HG02884 (cell line): ENCODE data around the gene MED9.
"Not testable (repeated sequence)": the region's sequence is repeated elsewhere in the genome, so short reads cannot be mapped to it uniquely, and the experiment has no call there.

Source experiments
- ATAC-seq: cut with Tn5 transposase; IDR thresholded peaks from one replicate; pipeline ENCODE4 v1.9.1; 2021; ENCODE audit warnings: mild to moderate bottlenecking, moderate library complexity; ENCODE audit not compliant: unreplicated experiment

The MED9 gene, protein sequence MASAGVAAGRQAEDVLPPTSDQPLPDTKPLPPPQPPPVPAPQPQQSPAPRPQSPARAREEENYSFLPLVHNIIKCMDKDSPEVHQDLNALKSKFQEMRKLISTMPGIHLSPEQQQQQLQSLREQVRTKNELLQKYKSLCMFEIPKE

DNA sequence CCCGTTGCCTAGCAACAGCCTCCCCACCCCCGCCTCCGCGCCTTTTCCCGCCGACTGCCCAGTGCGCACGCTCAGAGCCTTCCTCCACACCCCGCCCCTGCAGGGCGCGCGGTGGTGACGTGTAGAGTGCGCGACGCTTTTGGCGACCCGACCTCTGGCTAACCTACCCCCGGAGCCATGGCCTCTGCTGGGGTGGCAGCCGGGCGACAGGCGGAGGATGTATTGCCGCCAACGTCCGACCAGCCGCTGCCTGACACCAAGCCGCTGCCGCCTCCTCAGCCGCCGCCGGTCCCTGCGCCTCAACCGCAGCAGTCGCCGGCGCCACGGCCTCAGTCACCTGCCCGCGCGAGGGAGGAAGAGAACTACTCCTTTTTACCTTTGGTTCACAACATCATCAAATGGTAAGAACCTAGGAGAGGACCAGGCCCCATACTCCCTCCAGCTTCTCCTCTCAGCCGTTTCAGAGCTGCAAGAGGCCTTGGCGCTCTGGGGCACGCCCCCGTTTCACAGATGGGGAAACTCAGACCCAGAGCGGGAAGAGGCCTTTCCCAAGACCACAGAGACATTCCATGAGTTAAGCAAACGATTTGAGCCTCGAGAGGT lies at the start of gene MED9:
TSS of gene MED9 (plus strand) at position 136 of the 603 bp plus-strand sequence. CDS start at position 178, 42 bp downstream.
- peak; percentile 68 for ATAC-seq

DNA sequence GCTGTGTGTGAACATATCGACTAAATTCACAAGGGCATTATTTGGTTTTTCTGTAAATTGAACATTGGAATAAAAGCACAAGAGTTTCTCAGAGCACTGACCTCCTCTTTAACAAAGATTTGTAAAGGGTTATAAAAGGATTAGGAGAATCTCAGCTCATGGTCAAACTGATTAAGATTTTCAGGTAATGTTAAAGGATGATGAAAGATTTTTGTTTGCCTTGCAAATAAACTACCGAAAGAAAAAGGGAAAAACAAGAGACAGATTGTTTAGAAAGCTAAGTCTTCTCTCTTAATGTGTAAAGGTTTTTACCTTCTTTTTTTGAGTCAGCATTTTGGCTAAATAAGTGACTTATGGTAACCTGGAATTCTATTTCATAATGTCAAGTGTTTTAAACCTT lies 47.6 kb upstream of the MED9 start:
- ATAC-seq, result no peak

DNA sequence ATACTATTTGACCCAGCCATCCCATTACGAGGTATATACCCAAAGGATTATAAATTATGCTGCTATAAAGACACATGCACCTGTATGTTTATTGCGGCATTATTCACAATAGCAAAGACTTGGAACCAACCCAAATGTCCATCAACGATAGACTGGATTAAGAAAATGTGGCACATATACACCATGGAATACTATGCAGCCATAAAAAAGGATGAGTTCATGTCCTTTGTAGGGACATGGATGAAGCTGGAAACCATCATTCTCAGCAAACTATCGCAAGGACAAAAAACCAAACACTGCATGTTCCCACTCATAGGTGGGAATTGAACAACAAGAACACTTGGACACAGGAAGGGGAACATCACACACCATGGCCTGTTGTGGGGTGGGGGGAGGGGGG lies 45.9 kb upstream of the MED9 start:
- ATAC-seq, result not testable (repeated sequence)

DNA sequence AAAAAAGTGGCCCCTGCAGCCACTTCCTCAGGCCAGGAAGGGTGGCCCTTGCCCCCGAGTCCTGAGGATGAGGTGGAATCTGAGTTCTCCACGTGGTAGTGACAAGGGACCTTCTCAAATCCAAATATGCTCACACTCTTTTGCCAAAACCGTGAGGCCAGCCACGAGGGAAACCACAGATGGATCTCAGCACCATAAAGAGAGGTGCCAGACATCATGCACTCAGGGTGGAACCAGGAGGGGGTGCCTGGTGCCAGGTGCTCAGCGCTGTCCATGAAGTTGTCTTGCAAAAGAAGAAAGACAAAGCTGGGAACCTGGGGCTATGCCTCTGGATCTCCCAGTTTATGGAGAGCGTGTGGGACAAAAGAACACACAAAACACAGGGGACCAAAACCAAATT lies 45.2 kb upstream of the MED9 start:
- no peak for ATAC-seq

DNA sequence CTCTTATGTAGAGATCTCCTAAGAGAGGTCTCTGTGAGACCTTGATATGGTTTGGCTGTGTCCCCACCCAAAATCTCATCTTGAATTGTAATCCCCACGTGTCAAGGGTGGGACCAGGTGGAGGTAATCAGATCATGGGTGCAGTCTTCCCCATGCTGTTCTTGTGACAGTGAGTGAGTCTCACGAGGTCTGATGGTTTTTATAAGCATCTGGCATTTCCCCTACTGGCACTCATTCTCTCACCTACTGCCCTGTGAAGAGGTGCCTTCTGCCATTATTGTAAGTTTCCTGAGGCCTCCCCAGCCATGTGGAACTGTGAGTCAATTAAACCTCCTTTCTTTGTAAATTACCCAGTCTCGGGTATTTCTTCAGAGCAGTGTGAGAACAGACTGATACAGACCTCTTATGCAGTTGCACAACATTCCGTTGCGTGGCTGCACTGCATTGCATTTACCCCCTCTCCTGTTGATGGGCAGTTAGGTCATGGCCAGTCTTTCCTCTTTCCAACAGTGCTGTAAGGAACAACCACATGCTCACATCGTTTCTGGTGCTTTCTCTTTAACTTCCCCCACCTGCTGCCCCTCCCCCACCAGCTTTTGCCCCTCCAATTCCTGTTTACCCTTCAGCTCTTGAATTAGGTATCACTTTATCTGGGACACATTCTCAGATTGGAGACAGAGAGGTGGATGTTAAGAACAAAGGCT lies 43.6 kb upstream of the MED9 start:
- no peak for ATAC-seq

DNA sequence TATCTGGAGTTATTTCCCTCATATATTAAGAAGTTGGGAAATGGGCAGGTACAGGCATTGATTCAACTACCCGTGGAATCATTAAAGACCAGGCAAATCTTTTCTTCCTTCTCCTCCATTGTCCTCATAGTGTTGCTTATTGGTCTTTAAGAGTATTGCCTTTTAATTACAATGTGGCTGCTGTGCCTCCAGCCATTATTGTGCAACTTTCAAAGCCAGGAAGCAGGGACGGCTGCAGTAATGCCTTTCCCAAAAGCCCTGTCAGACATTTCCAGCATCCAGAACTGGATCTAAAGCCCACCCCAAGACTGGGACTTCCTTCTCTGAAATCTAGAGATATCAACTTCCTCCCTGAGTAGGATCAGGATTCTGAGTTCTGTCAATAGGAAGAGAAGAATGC lies 42.3 kb upstream of the MED9 start:
- ATAC-seq, result no peak

DNA sequence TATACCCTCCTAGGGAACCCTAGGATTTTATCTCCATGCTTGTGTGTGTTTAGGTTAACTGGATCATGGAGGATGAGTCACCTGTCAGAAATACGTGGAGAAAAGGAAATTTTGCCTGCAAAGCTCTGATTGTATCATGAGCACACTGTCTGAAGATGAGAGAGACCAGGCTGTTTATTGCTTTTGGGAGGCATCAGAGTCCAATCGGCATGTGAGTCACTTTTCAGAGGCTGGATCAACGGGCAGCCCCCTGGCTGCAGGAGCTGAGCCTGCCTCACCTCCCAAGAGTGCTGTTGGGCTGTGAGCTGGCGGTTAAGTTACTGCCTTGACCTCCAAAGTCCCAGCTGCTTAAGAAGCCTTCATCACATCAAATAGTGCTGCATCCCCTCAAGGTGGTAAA lies 41.5 kb upstream of the MED9 start:
- no peak for ATAC-seq

DNA sequence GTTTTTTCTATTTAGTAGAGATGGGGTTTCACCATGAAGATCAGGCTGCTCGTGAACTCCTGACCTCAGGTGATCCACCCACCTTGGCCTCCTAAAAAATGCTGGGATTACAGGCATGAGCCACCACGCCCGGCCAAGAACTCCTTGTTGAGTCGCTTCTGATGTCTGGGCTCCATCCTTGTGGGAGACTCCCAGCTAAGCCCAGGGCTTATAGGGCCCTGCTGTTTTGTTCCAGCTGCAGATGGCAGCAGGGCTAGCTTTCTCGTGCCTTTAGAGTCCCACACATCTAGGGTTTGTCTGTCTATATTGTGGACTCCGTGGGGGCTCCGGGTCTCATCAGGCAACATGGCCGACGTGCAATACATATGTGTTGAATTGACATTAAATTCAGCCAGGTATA lies 39.3 kb upstream of the MED9 start:
- no peak for ATAC-seq

DNA sequence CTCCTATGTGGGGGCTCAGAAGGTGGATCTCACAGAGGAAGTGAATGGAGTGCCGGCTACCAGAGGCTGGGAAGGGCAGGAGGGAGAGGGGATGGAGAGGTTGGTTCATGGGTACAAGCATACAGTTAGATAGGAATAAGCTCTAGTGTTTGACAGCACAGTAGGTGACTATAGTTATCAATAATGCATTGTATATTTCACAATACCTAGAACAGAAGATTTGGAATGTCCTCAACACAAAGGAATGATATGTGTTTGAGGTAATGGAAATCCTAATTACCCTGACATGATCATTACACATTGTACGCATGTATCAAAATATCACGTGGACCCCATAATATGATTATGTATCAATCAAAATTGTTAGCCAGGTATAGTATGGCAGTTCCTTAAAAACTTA lies 38.9 kb upstream of the MED9 start:
- ATAC-seq, result no peak

DNA sequence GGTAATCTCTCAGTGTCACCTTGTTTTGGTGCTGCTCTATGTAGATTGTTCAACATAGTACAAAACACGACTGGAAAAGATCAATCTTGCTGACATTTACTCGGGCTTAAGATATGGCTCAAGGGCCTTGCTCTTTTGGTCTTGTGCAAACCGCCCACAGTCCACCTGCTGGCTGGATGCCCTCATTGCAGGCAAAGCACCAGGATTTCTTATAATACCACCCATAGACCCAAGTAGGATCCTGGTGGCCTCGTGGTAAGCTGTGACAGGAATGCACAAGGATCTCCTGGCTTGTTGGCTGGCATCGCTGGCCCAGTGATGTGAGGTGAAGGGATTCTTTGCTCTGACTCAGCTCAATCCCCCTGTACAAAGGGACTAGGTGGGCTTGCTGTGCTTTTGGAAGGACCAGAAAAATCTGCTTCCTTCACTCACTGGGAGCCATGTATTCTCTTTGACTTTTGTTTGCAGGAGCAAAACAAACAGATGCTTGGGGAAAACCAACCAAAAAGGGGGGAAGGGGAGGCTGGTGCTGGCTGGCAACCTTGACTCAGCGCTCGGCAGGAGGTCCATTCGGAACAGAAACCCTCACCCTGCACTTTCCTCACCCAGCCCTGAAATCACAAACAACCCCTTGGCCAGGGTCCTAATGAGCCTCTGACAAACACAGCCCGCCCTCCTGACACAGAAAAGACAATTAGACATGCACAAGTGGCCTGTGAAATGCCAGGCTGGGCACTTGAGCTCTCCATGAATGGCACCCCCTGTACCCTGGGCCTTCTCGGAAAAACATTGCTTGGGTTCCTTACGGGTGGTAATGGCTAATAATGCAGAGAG lies 36.6 kb upstream of the MED9 start:
- no peak for ATAC-seq

DNA sequence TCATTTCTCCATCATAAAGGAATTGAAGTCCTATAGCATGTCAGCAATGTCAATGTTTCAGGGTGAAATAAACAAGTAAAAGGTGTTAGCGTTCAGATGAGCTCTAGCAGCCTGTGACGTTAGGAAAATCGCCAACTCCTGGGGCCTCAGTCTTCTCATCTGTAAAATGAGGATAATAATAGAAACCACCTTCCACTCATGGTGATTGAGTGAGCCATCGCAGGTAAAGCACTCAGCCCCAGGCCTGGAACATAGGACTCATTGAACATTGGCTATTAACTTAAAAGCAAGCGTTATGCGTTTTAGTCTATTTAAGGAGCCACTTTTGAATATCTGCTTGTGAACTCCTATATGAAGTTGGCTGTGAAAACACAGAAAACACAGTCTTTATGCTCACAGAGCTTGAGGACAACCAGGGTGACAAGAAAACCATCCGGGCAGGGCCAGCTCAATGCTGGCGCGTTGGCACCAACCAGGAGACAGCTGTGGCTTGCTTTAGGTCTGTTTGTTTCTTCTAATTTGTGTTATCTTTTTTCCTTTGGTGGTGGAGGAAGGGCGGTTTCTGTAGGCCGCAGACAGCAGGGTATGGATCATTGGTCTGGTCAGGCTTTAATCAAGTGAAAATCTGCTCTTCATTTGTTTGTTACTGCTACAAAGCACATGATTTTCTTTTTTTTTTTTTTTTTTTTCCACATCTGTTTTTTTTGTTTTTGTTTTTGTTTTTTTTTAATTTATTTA lies 35.7 kb upstream of the MED9 start:
- no peak for ATAC-seq

DNA sequence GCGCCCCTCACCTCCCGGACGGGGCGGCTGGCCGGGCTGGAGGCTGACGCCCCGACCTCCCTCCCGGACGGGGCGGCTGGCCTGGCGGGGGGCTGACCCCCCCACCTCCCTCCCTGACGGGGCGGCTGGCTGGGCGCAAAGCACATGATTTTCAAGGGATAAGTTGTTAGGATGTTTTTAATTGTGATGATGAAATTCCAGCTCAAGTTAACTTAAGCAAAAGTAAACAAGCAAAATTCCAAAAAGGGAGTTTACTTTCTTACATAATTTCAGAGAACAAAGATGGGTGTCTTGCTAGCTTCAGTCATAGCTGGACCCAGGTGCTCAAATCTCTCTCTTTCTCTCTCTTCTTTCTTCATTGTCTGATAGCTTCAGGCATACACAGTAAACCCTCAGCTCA lies 33.6 kb upstream of the MED9 start:
- ATAC-seq, result no peak

DNA sequence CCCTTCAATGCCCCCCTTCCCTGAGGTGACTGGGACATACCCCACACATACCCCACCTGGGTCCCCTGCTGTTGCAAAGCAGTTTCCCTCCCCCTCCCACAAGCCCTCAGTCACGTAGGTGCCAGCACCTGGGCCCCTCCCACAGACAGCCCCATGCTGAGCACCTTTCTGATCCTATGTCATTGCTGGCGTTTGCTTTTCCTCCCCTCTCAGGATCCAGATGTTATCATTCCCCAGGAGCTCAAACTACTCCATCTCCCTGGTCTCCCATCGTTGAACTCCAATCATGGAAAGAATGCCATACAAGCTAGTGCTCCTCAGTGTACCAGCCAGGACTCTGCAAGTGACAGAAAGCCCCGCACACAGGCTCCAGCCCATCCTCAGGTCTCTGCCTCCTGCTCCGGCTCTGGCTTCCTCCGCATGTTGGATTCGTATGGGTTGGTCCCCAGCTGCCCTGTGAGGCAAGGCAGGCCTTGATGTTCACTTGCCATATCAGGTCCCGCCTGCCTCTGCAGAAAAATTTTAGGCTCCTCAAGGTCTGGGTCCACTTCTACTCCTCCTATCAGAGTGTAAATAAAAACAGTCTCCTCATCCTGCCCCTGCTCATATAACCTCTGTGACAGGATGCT lies 31.4 kb upstream of the MED9 start:
- ATAC-seq, result no peak

DNA sequence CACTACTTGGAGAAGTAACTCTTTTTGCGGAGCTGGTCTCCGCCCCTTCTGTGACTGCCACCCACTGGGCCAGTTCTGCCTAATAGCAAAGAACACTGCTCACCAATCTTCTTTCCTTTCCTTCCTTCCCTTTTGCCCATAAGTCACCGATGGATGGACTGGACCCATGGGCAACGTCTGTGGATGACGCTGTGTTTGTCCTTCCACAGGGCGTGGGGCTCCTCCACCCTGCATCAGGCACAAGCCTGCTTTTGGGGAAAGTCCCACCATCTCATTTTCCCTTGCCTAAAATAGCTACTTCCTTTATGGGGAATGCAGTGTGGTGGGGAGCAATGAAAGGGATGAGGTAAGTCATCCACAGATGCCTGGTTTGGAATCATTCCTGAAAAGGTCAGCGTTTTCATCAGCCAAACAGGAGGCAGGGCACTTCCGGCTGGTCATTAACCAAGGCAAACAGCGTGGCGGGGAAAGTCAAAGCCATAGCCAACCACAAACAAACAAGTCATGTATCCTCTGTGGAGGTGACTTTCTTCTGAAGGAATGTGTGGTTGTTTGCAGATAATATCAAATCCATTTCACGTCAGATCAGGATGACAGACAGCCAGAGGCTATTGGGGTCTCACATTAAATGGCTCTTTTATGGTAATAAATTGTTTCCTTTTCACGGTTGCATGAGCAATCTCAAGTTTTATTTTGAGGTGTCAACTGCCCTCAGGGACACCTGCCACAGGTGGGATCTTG lies 30.7 kb upstream of the MED9 start:
- no peak for ATAC-seq

DNA sequence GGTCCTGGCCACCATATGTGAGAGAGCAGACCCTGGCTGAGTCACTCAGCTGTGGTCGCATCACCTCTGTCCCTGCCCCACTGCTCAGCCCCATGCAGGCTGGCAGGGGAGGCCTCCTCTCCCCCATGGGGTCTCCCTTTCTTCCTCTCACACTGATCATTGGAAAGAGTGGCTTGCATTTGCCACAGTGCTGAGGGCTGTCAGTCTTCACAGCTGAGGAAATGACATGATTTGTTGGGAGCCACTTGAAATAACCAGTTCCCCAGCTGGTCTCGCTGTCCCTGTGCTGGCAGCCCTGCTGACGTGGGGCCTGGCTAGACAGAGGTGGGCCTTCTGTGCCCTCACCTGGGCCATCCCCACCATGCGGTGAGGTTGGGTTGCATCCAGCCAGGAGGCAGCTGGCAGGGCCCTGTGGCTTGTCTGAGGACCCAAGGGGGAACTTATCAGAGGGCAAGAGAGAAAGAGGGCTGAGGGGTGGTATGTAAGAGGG lies 30.1 kb upstream of the MED9 start:
- ATAC-seq, result no peak

DNA sequence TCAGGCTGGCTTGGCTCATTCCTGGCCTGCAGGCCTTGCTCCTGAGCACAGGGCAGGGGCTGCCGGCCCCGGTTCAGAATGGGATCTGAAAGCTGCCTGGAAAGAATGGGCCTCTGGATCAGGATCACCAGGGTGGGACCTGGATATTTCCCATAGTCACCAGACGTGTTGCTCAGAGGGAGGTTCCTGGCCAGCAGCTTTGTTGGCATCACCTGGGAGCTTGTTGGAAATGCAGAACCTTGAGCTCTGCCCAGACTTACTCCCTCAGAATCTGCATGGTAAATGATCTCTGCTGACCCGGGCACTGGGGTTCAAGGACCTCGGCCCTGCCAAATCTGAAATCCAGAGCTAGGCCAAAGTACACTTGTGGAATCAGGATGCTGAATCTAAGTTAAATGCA lies 29.5 kb upstream of the MED9 start:
- no peak for ATAC-seq

DNA sequence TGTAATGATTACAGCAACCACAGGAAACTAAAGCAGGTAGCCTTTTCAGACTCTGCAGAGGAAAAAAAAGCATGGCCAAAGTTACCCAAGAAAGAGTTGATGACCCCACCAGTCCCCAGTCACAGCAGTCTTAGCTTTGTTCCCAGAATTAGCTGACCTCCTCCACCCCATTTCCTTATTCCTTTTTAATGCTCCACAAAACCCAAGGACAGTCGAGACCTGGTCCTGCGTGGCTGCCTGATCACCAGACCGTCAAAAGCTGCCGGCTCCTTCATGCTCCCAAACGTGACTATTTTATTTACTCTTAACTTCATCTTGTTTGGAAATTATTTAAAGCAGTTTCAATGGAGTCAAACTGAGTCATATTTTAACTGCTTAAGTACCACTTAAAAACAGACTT lies 28.7 kb upstream of the MED9 start:
- no peak for ATAC-seq

DNA sequence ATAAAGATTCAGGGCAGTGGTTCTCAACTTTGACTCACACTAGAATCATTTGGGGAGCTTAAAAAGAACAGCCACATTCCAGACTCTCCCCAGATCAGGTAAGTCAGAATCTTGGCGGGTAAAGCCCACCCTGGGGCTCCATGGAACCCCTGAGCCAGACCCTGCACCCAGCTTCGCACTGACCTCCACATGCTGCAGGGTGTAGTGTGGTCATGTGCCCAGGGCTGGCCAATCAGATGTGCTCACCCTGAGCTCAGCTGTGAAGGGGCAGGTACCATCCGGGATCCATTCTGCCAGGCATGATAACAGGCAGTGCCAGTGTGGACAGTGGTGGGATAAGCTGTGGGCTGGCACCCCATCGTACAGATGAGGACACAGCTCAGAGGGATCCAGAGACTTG lies 28.1 kb upstream of the MED9 start:
- no peak for ATAC-seq

DNA sequence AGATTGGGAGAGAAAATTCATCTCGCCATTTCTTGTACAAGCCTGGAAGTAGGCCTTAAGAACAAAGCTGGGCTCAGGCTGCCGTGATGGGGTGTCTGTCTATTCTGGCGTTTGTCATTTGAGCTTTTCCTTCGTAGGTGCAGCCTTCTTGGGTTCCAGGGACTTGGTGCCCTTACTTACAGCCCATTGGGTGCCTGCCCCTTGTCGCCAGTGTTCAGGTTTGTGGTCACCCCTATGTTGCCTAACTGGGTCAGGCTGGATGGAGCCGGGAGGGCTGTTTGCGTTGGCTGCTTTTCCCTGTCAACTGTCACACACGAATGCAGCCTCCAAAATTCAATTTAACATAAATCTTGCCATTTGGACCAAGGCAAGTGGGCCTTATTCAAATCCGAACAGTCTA lies 23.7 kb upstream of the MED9 start:
- ATAC-seq, result no peak

DNA sequence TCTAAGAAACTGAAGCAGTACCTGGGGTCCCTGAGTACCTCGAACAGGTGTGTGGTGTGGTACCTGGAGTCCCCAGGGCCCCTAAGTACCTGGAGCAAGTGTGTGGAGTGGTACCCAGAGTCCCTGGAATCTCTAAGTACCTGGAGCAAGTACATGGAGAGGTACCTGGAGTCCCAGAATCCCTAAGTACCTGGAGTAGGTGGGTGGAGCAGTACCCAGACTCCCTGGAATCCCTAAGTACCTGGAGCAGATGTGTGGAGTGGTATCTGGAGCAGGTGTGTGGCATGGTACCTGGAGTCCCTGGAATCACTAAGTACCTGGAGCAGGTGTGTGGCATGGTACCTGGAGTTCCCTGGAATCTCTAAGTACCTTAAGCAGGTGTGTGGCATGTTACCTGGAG lies 22.5 kb upstream of the MED9 start:
- ATAC-seq, result no peak
